B cell (primary cell): ENCODE measurements around the gene TOM1L2.

ENCODE experiments used
- EZH2 ChIP-seq: IDR thresholded peaks from 2 replicates; pipeline ENCODE4 v1.6.1; 2012; ENCODE audit warnings: borderline replicate concordance, low read depth, mild to moderate bottlenecking, moderate library complexity, low read length; ENCODE audit not compliant: insufficient read depth, poor library complexity, severe bottlenecking
- TF ChIP-seq, protein P1 (sequence below): fragments of 200-600 bp; IDR thresholded peaks from one replicate; pipeline ENCODE4 v1.8.0; 2022; ENCODE audit warnings: antibody characterized with exemption, mild to moderate bottlenecking

DNA sequence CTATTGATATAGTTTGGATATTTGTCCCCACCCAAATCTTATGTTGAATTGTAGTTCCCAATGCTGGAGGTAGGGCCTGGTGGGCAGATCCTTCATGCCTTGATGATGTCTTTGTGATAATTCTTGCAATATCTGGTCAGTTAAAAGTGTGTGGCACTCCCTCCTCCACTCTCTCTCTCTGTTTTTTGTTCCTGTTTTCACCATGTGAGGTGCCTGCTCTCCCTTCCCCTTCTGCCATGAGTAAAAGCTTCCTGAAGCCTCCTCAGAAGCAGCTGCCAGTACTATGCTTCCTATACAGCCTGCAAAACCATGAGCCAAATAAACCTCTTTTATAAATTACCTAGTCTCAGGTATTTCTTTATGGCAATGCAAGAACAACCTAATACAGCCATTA is 47.3 kb downstream of the TOM1L2 start:
- TF ChIP-seq, protein P1, sequence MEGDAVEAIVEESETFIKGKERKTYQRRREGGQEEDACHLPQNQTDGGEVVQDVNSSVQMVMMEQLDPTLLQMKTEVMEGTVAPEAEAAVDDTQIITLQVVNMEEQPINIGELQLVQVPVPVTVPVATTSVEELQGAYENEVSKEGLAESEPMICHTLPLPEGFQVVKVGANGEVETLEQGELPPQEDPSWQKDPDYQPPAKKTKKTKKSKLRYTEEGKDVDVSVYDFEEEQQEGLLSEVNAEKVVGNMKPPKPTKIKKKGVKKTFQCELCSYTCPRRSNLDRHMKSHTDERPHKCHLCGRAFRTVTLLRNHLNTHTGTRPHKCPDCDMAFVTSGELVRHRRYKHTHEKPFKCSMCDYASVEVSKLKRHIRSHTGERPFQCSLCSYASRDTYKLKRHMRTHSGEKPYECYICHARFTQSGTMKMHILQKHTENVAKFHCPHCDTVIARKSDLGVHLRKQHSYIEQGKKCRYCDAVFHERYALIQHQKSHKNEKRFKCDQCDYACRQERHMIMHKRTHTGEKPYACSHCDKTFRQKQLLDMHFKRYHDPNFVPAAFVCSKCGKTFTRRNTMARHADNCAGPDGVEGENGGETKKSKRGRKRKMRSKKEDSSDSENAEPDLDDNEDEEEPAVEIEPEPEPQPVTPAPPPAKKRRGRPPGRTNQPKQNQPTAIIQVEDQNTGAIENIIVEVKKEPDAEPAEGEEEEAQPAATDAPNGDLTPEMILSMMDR: no peak
- TF ChIP-seq EZH2: no peak
